LNCAP (cell line): ENCODE results near the gene TMPRSS7.
A peak's percentile ranks its signal among the peaks of the same experiment; 100 is the strongest.

ENCODE experiments used
- CTCF ChIP-seq: fragments of 450-650 bp; IDR thresholded peaks from 2 replicates; pipeline ENCODE4 v1.5.1; 2017; ENCODE audit warnings: mild to moderate bottlenecking

TMPRSS7 gene

GRCh38 chr3:112101916-112102315 is 67.4 kb downstream of the TMPRSS7 start:
- no peak for TF ChIP-seq CTCF

GRCh38 chr3:112104774-112105173 is 70.2 kb downstream of the TMPRSS7 start:
- no peak for TF ChIP-seq CTCF

GRCh38 chr3:112109322-112109721 is 74.8 kb downstream of the TMPRSS7 start:
- TF ChIP-seq CTCF = no peak

GRCh38 chr3:112111785-112112402 is 77.4 kb downstream of the TMPRSS7 start:
- TF ChIP-seq CTCF = peak; percentile 88

- TF ChIP-seq CTCF = no peak
Observed at GRCh38 chr3:112114576-112115160, 80.1 kb downstream of the TMPRSS7 start.

- TF ChIP-seq CTCF = no peak
Observed at GRCh38 chr3:112115161-112115739, 80.7 kb downstream of the TMPRSS7 start.

- TF ChIP-seq CTCF = no peak
Observed at GRCh38 chr3:112115806-112116383, 81.4 kb downstream of the TMPRSS7 start.
